ENCODE results near the gene BCL11B.

DNA sequence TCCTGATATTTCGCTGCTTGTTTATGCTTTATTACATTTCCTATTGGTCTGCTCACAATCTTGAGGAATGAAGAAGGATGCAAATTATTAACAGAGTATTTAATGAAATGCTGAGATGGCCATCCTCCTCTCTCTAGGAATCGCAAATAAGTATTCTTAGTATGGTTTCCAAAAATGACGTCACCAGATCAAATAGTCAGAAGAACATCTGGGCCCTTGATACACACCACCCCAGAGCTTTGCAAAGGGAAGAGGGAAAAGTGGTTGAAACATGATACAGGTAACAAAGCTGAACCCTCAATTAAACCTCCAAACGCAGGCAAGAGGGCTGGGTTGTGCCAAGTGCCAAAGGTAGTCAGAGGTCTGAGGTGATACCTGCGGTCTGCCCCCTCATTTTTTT lies 107.3 kb downstream of the BCL11B start:
- TF ChIP-seq, protein P1, sequence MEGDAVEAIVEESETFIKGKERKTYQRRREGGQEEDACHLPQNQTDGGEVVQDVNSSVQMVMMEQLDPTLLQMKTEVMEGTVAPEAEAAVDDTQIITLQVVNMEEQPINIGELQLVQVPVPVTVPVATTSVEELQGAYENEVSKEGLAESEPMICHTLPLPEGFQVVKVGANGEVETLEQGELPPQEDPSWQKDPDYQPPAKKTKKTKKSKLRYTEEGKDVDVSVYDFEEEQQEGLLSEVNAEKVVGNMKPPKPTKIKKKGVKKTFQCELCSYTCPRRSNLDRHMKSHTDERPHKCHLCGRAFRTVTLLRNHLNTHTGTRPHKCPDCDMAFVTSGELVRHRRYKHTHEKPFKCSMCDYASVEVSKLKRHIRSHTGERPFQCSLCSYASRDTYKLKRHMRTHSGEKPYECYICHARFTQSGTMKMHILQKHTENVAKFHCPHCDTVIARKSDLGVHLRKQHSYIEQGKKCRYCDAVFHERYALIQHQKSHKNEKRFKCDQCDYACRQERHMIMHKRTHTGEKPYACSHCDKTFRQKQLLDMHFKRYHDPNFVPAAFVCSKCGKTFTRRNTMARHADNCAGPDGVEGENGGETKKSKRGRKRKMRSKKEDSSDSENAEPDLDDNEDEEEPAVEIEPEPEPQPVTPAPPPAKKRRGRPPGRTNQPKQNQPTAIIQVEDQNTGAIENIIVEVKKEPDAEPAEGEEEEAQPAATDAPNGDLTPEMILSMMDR (IDR thresholded peaks at IDR 0.05) = no peak
- no peak for TF ChIP-seq POLR2AphosphoS5 (IDR thresholded peaks at IDR 0.05)

Data from upper lobe of left lung (tissue), 4 donors.